CD4-positive, alpha-beta T cell treated with Interleukin-4 for 1 hour (primary cell): ENCODE measurements around the gene CRABP2.

Source experiments
- DNase-seq, 2 donors: peaks; one replicate each; pipeline ENCODE4 v3.0.0-alpha.2; 2020 to 2022

Gene CRABP2

GRCh38 chr1:156705321-156705917 lies at the start of gene CRABP2:
Gene CRABP2, minus strand, starts transcription at chr1:156705583. Its CDS starts 137 bp downstream, at chr1:156705446.
- no peak for DNase-seq

- DNase-seq: no peak
Measured at GRCh38 chr1:156754219-156754618, 48.8 kb upstream of the CRABP2 start.

GRCh38 chr1:156752843-156753482 lies 47.6 kb upstream of the CRABP2 start:
- no peak for DNase-seq

- peak; percentile 96 to 97 for DNase-seq
Measured at GRCh38 chr1:156751757-156752481, 46.5 kb upstream of the CRABP2 start.

GRCh38 chr1:156751451-156751756 lies 46.0 kb upstream of the CRABP2 start, which contains the start of gene HDGF:
Gene HDGF, minus strand, starts transcription at chr1:156751675. Its CDS starts 246 bp downstream, at chr1:156751429.
- DNase-seq: no peak

GRCh38 chr1:156750711-156751450 lies 45.5 kb upstream of the CRABP2 start:
- peak; percentile 26 to 42 for DNase-seq

- peak; percentile 30 to 34 for DNase-seq
Measured at GRCh38 chr1:156750191-156750672, 44.8 kb upstream of the CRABP2 start.

GRCh38 chr1:156749419-156750118 lies 44.2 kb upstream of the CRABP2 start:
- peak in 1 of 2 donors; percentile 13 for DNase-seq

- peak; percentile 31 to 41 for DNase-seq
Measured at GRCh38 chr1:156748670-156749418, 43.5 kb upstream of the CRABP2 start.

GRCh38 chr1:156747742-156748669 lies 42.6 kb upstream of the CRABP2 start:
- no peak for DNase-seq

- DNase-seq: peak; percentile 80 to 85
Measured at GRCh38 chr1:156746728-156747631, 41.6 kb upstream of the CRABP2 start.

- DNase-seq: peak; percentile 39 to 44
Measured at GRCh38 chr1:156746406-156746727, 41.0 kb upstream of the CRABP2 start.

- no peak for DNase-seq
Measured at GRCh38 chr1:156745881-156746280, 40.5 kb upstream of the CRABP2 start.

GRCh38 chr1:156744786-156745419 lies 39.5 kb upstream of the CRABP2 start:
- DNase-seq: no peak

GRCh38 chr1:156744344-156744743 lies 39.0 kb upstream of the CRABP2 start:
- DNase-seq: no peak

- no peak for DNase-seq
Measured at GRCh38 chr1:156743367-156744302, 38.3 kb upstream of the CRABP2 start.

GRCh38 chr1:156742801-156743200 lies 37.4 kb upstream of the CRABP2 start:
- DNase-seq: no peak

- DNase-seq: no peak
Measured at GRCh38 chr1:156742017-156742416, 36.6 kb upstream of the CRABP2 start.
